ENCODE measurements around the gene RIOK1. TPM values are rescaled to one million over a fixed set of nuclear protein-coding genes. Genes with fewer than 3 reads are reported as not detected.
A peak's percentile ranks its signal among the peaks of the same experiment; 100 is the strongest.

RIOK1 gene
- total and polyA plus RNA-seq, 2 of the 13 experiments (the other 11 are each of a cell fraction or from before 2014, with no cell fraction given), result 9.4 to 37.8 TPM

DNA sequence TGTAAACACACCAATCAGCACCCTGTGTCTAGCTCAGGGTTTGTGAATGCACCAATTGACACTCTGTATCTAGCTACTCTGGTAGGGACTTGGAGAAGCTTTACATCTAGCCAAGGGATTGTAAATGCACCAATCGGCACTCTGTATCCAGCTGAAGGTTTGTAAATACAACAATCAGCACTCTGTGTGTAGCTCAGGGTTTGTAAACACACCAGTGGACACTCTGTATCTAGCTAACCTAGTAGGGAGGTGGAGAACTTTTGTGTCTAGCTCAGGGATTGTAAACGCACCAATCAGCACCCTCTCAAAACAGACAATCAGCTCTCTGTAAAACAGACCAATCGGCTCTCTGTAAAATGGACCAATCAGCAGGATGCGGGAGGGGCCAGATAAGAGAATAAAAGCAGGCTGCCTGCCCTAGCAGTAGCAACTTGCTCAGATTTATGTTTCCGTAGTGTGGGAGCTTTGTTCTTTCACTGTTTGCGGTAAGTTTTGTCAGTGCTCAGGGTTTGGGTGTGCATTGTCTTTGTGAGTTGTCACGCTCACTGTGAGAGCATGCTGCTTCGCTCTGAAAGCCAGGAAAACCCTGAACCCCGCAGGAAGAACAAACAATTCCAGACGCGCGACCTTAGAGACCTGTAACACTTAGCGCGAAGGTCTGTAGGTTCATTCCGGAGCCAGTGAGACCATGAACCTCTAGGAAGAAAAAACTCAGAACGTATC is 37.0 kb downstream of the RIOK1 start (continued):
- TF ChIP-seq SPEN (CRISPR knock-in tag; IDR thresholded peaks at IDR 0.05; ENCODE audit: low read depth), result 0 out of 2 replicates have a peak, but pooled peaks have one; percentile 20
- no peak; the same call in 1 of the 2 replicates for TF ChIP-seq KDM3A (CRISPR knock-in tag; IDR thresholded peaks at IDR 0.05; ENCODE audit: low read depth)
- TF ChIP-seq PAX8 (CRISPR knock-in tag; IDR thresholded peaks at IDR 0.05; ENCODE audit: borderline replicate concordance), result no peak
- TF ChIP-seq BRCA1 (CRISPR knock-in tag; IDR thresholded peaks at IDR 0.05), result no peak
- no peak for TF ChIP-seq KDM6A (CRISPR knock-in tag; IDR thresholded peaks at IDR 0.05; ENCODE audit: low read depth)
- peak; percentile 90 for TF ChIP-seq POGZ (CRISPR knock-in tag; IDR thresholded peaks at IDR 0.05)
- TF ChIP-seq NRL (CRISPR knock-in tag; IDR thresholded peaks at IDR 0.05; ENCODE audit: borderline replicate concordance), result no peak
- peak; percentile 70; the same call in 1 of the 2 replicates for TF ChIP-seq SALL1 (CRISPR knock-in tag; IDR thresholded peaks at IDR 0.05)
- no peak for TF ChIP-seq NFATC3 (CRISPR knock-in tag; IDR thresholded peaks at IDR 0.05)
- no peak for TF ChIP-seq SALL2 (CRISPR knock-in tag; IDR thresholded peaks at IDR 0.05)
- TF ChIP-seq, protein P1, sequence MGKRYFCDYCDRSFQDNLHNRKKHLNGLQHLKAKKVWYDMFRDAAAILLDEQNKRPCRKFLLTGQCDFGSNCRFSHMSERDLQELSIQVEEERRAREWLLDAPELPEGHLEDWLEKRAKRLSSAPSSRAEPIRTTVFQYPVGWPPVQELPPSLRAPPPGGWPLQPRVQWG (CRISPR knock-in tag; IDR thresholded peaks at IDR 0.05; ENCODE audit: borderline replicate concordance, low read depth), result no peak
- TF ChIP-seq ZNF773 (CRISPR knock-in tag; IDR thresholded peaks at IDR 0.05; ENCODE audit: borderline replicate concordance), result no peak
- TF ChIP-seq, protein P2, sequence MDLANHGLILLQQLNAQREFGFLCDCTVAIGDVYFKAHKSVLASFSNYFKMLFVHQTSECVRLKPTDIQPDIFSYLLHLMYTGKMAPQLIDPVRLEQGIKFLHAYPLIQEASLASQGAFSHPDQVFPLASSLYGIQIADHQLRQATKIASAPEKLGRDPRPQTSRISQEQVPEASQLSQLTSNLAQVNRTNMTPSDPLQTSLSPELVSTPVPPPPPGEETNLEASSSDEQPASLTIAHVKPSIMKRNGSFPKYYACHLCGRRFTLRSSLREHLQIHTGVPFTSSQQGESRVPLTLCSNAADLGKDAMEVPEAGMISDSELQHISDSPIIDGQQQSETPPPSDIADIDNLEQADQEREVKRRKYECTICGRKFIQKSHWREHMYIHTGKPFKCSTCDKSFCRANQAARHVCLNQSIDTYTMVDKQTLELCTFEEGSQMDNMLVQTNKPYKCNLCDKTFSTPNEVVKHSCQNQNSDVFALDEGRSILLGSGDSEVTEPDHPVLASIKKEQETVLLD (CRISPR knock-in tag; IDR thresholded peaks at IDR 0.05; ENCODE audit: low read depth), result no peak
- TF ChIP-seq, protein P3, sequence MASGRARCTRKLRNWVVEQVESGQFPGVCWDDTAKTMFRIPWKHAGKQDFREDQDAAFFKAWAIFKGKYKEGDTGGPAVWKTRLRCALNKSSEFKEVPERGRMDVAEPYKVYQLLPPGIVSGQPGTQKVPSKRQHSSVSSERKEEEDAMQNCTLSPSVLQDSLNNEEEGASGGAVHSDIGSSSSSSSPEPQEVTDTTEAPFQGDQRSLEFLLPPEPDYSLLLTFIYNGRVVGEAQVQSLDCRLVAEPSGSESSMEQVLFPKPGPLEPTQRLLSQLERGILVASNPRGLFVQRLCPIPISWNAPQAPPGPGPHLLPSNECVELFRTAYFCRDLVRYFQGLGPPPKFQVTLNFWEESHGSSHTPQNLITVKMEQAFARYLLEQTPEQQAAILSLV (CRISPR knock-in tag; IDR thresholded peaks at IDR 0.05; ENCODE audit: borderline replicate concordance), result no peak
- no peak for TF ChIP-seq HMG20B (CRISPR knock-in tag; conservative IDR thresholded peaks at IDR 0.05)
- TF ChIP-seq ESRRA (CRISPR knock-in tag; IDR thresholded peaks at IDR 0.05; ENCODE audit: low read depth), result 0 out of 2 replicates have a peak, but pooled peaks have one; percentile 25
- no peak for TF ChIP-seq ZNF747 (CRISPR knock-in tag; IDR thresholded peaks at IDR 0.05; ENCODE audit: borderline replicate concordance)
- TF ChIP-seq ZEB1 (IDR thresholded peaks at IDR 0.05; ENCODE audit: insufficient replicate concordance, low read depth), result peak; percentile 54
- peak; percentile 24; the same call in 1 of the 2 replicates for TF ChIP-seq SIX1 (CRISPR knock-in tag; IDR thresholded peaks at IDR 0.05; ENCODE audit: borderline replicate concordance)
- TF ChIP-seq, protein P4, sequence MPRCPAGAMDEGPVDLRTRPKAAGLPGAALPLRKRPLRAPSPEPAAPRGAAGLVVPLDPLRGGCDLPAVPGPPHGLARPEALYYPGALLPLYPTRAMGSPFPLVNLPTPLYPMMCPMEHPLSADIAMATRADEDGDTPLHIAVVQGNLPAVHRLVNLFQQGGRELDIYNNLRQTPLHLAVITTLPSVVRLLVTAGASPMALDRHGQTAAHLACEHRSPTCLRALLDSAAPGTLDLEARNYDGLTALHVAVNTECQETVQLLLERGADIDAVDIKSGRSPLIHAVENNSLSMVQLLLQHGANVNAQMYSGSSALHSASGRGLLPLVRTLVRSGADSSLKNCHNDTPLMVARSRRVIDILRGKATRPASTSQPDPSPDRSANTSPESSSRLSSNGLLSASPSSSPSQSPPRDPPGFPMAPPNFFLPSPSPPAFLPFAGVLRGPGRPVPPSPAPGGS (CRISPR knock-in tag; IDR thresholded peaks at IDR 0.05), result no peak
- TF ChIP-seq ZNF121 (CRISPR knock-in tag; IDR thresholded peaks at IDR 0.05), result no peak
- peak; percentile 91 for TF ChIP-seq BCL6 (CRISPR knock-in tag; IDR thresholded peaks at IDR 0.05)
- no peak for TF ChIP-seq ZBTB8A (CRISPR knock-in tag; IDR thresholded peaks at IDR 0.05; ENCODE audit: borderline replicate concordance, low read depth)
- peak in 1 of 2 experiments; percentile 48; a peak in 1 of 4 replicates for TF ChIP-seq KLF16 (CRISPR knock-in tag; IDR thresholded peaks at IDR 0.05)
- no peak for TF ChIP-seq KDM4B (CRISPR knock-in tag; IDR thresholded peaks at IDR 0.05)
- TF ChIP-seq HOXA9 (CRISPR knock-in tag; IDR thresholded peaks at IDR 0.05; ENCODE audit: borderline replicate concordance), result no peak

Data from HepG2 (cell line).